NCI-H1436 treated with DMSO at 0.1 percent for 48 hours (cell line): Measurements from ENCODE around the gene EXOC4.
"Not testable (repeated sequence)": the region's sequence is repeated elsewhere in the genome, so short reads cannot be mapped to it uniquely, and the experiment has no call there.

Experiments
- DNase-seq: peaks from one replicate; lab custom pipeline; 2025; lab: John Stamatoyannopoulos, UW

The EXOC4 gene

GRCh38 chr7:133315332-133316040, 62.6 kb downstream of the EXOC4 start:
- DNase-seq = no peak

DNA sequence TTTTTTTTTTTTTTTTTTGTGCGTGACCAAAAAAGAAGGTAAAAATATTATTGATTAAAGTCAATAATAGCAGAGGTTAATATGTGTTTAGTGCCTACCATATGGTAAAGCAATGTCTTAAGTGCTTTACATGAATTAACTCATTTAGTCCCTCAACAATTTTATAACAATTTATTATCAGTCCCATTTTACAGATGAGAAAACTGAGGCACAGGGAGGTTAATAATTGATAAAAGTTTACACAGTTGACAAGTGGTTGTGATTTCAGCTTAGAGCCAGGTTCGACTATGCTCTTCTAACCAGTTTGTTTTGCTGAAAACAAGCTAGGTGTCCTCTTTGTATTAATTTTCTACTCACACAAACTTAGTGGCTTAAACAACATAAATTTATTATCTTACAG, 67.0 kb downstream of the EXOC4 start:
- no peak for DNase-seq

GRCh38 chr7:133320891-133321290, 68.0 kb downstream of the EXOC4 start:
- no peak for DNase-seq

DNA sequence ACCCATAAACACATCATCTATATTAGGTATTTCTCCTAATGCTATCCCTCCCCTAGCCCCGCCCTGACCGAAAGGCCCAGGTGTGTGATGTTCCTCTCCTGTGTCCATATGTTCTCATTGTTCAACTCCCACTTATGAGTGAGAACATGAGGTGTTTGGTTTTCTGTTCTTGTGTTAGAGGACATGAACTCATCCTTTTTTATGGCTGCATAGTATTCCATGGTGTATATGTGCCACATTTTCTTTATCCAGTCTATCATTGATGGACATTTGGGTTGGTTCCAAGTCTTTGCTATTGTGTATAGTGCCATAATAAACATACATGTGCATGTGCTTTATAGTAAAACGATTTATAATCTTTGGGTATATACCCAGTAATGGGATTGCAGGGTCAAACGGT, 68.5 kb downstream of the EXOC4 start:
- DNase-seq = not testable (repeated sequence)

- DNase-seq = not testable (repeated sequence)
Observed at GRCh38 chr7:133326745-133327144, 73.9 kb downstream of the EXOC4 start.

DNA sequence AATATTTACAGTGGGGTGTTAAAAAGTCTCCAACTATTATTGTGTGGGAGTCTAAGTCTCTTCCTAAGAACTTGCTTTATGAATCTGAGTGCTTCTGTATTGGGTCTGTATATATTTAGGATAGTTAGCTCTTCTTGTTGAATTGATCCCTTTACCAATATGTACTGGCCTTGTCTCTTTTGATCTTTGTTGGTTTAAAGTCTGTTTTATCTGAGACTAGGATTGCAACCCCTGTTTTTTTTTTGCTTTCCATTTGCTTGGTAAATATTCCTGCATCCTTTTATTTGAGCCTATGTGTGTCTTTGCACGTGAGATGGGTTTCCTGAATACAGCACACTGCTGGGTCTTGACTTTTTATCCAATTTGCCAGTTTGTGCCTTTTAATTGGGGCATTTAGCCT, 75.1 kb downstream of the EXOC4 start:
- not testable (repeated sequence) for DNase-seq

- DNase-seq = no peak
Observed at GRCh38 chr7:133330085-133330484, 77.2 kb downstream of the EXOC4 start.

GRCh38 chr7:133331861-133332260, 79.0 kb downstream of the EXOC4 start:
- no peak for DNase-seq

DNA sequence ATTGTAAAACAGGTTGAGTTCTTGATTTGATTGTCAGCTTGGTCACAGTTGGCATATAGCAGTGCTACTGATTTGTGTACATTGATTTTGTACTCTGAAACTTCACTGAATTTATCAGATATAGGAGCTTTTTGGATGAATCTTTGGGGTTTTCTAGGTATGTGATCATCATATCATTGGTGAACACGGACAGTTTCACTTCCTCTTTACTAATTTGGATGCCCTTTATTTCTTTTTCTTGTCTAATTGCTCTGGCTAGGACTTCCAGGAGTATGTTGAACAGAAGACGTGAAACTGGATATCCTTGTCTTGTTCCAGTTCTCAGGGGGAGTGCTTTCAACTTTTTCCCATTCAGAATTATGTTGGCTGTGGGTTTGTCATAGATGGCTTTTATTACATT, 86.9 kb downstream of the EXOC4 start:
- no peak for DNase-seq

DNA sequence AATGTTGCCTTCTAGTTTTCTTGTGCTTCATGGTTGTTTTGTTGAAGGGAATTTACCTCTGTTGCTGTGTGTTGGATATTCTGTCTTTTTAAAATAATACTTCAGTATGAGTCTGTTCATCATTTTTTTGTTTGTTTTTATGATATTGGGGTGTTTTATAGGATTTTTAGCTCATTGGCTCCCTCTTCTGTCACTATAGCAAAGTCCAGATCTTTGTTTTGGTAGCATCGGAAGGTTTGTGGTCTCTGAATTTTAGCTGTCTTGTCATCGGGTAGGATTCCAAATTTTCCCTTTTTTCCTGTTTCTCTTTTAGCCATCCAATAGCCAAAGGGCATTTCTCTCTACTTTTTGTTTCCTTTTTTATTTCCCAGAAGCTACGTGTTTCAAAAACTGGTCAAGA, 91.4 kb downstream of the EXOC4 start:
- no peak for DNase-seq

DNA sequence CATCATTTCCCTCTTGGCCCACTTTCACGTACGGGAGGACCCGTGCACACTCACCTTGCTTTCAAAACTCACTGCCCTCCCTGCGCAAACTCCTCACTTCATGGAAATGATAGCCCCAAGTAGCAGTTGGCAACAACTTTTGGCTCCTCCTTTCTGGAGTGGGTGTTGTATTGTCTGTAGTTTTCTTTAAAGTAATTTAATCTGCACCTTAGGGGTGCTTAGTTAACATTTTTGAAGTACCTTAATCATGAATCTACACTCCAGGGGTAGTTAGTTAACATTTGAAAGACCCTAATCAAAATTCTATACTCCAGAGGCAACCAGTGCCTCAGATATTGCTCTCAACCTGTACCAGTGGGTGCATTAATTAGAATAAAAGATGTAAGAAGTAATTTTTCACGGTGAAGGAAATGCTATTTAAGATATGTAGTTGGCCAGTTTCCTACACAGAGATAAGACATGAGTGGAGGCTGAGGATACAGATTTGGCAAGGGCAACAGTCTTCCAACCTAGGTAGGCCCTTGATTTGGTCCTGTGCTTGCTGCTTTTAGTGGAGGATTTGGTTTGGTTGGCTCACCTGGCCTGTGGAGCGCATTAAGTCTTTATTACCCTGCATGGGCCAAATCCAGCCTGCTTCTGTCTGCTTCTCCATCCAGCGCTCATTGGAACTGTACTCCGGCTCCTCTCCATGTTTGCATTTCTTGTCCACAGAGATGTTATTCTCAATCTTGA, 93.0 kb downstream of the EXOC4 start:
- DNase-seq = no peak

DNA sequence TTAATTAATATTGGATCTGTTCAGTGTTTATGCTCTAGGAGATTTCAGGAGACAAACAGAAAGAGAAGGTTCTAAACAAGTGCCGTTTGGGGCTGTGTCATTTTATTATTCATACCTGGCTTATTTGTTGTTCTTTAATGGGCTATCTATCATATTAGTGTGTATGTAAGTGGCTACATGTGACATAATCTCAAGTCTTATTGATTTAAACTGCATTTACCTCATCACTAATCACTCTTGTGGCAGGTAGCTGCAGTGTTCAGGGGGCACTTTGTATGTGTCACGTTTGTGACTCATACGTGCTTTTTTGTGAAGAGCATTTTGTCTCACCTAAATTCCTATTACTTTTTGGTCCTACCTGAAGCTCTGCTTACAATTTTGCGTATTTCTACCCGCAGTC, 95.4 kb downstream of the EXOC4 start:
- DNase-seq = no peak

- no peak for DNase-seq
Observed at GRCh38 chr7:133349101-133349500, 96.2 kb downstream of the EXOC4 start.

DNA sequence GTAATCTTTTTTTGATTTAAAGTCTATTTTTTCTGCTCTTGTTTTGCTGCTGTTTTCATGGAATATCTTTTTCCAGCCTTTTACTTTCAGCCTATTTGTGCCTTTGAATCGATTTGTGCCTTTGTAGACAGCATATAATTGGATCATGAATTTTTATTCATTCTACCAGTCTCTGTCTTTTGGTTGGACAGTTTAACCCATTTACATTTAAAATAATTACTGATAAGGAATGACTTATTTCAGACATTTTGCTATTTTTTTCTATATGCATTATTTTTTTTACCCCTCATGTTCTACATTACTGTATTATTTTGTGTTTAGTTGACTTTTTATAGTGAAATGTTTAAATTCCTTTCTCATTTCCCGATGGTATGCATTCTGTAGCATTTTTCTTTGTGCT, 99.6 kb downstream of the EXOC4 start:
- DNase-seq = no peak

DNA sequence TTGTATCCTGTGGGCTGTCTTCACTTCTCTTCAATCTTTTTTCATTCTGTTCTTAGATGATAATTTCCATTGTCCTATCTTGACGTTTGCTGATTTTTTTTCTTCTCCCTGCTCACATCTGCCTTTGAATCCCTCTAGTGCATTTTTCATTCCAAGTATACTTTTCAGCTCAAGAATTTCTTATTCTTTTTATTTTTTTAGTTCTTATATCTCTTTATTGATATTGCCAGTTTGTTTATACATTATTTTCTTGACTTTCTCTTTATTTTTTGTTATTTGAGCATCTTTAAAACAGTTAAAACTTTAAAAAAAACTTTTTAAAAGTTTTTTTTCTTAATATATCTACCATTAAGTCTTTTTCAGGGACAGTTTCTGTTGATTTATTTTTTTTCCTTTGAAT, 100.9 kb downstream of the EXOC4 start:
- no peak for DNase-seq

DNA sequence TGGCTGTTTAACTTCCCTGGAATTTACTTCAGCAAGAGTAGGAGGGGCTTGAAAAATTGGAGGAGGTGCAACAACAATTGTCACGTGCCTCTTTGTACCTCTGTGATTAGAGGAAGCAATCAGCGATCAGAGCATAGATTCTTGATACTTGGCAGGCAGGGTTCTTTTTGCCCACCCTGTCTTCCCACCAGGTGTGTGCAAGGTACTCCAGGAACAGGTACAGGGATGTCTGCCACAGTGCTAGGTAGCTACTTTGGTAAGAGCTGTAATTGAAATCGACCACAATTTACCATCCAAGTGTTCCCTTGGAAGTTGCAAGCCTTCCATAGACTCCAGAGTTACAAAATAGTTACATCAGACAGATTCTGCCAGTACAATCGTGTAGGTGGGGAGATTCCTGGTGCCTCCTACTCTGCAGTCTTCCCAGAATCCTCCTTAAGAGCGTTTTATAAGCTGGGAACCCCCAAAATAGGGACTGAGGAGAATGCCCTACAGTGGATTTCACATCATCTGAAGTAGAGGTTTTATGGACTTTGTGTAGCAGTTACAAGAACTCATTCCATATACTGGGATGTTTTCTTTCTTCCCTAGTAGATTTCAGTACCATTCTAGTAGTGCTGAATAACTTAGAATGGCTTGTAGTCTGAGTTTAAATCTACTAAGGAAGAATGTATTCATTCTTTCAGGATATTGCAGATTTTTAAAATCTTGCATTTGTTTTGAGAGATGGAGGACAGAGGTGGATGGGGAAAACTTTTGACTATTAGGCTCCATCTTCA, 101.9 kb downstream of the EXOC4 start:
- DNase-seq = no peak

DNA sequence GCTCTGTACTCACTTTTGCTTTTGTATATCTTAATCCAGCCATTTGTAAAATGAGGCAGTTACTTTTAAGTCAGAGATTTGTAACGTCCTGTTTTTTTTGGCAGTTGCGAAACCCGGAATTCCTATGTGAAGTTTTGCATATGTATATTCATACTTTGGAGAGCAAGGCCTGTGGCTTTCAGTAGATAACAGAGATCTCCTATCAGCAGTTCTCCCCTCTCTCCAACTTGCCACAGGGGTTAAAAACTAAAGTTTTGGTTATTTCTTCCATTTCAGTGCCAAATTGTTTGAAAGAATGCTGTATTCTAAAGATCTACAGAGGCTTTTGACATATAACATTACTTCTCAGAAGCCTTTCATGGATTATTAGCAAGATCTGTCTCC, 102.4 kb downstream of the EXOC4 start:
- DNase-seq = no peak

GRCh38 chr7:133355822-133356221, 102.9 kb downstream of the EXOC4 start:
- DNase-seq = no peak

GRCh38 chr7:133358708-133359107, 105.8 kb downstream of the EXOC4 start:
- DNase-seq = no peak

GRCh38 chr7:133359449-133359848, 106.6 kb downstream of the EXOC4 start:
- no peak for DNase-seq

DNA sequence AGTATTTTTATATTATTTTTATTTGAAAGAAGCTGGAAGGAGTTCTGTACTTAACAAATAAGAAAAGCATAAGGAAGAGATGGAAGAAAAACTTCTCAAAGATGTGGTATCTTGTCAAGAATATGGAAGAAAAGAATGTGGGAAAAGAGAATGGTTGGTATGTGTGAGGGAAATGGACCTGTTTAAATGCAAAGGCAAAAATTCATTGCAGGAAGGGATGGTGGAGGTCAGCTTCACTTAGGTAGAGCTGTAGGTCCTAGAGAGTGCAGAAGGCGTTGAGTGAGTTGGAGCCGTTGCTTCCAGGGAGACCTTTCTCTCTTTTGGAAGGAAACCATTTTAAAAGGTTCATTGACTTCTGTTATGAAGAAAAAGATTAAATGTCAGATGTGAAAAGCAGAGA, 107.3 kb downstream of the EXOC4 start:
- DNase-seq = no peak

DNA sequence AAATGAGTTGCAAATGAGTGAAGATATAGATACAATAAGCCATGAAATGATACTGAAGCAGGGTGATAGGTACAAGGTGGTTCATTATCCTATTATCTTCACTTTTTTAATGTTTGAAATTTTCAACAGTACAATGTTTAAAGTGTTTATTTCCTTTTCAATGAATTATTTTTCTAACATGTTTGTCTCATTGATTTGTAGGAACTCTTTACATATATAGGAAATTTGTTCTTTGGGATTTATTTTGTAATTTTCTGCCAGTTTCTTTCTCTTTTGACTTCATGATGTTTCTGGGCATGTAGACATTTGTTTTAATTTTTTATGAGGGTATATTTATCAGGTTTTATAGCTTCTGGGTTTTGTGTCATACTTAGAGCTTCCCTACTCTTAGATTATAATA, 108.9 kb downstream of the EXOC4 start:
- DNase-seq = no peak
